B cell (primary cell): ENCODE measurements around the gene SLC22A2. TPM values are rescaled to one million over a fixed set of nuclear protein-coding genes. Genes with fewer than 3 reads are reported as not detected.

Experiments used
- ATAC-seq: fragments of 200-7000 bp; cut with Tn5 transposase; one replicate; pipeline ENCODE4 v1.10.0; 2021; ENCODE audit warnings: low read depth, mild to moderate bottlenecking, moderate number of reproducible peaks, moderate library complexity
- CTCF ChIA-PET: fragments of 350-600 bp; sonication (Branson Sonifier 250); formaldehyde crosslinking; loops from one replicate; lab custom pipeline; 2021; ENCODE audit warnings: antibody characterized with exemption, inconsistent platforms; lab: Charles Lee
- POLR2A ChIA-PET: fragments of 350-600 bp; sonication (Branson Sonifier 250); formaldehyde crosslinking; loops from one replicate; lab custom pipeline; 2021; ENCODE audit warnings: antibody characterized with exemption; lab: Charles Lee
- DNase-seq: peaks from one replicate; pipeline ENCODE4 v3.0.0; 2013
- H2AFZ ChIP-seq: 2 replicates; pipeline ENCODE4 v1.6.1; 2012; ENCODE audit warnings: mild to moderate bottlenecking, low read depth, low read length; ENCODE audit not compliant: insufficient read depth, poor library complexity, severe bottlenecking
- H3K27ac ChIP-seq, 2 donors: 1 replicate in 1 of 2; 2 replicates in 1 of 2; pipeline ENCODE4 v1.5.1; 2012 to 2013; ENCODE audit warnings: low read length in 2 of 2, mild to moderate bottlenecking in 2 of 2, moderate library complexity in 1 of 2
- H3K27me3 ChIP-seq, 4 experiments: fragments of 200-600 bp in 1 of 4; sonication (generic) in 1 of 4; replicated peaks in 1 of 4; 1 replicate in 2 of 4; 2 replicates in 2 of 4; pipeline versions ENCODE4 v1.6.1 to v1.7.0; 2013 to 2016; ENCODE audit warnings: low read length in 3 of 4, mild to moderate bottlenecking in 2 of 4, mixed read lengths in 1 of 4, moderate library complexity in 1 of 4; ENCODE audit not compliant: insufficient read depth in 4 of 4, control insufficient read depth in 3 of 4; ENCODE audit errors: control extremely low read depth in 1 of 4
- H3K36me3 ChIP-seq, 2 experiments: replicated peaks in 1 of 2; 1 replicate in 1 of 2; 2 replicates in 1 of 2; pipeline versions ENCODE4 v1.6.1 to v1.7.1; 2013; ENCODE audit warnings: low read length in 1 of 2; ENCODE audit not compliant: insufficient read depth in 2 of 2, control insufficient read depth in 1 of 2; ENCODE audit errors: control extremely low read depth in 1 of 2, extremely low read depth in 1 of 2
- H3K4me1 ChIP-seq, 2 donors: fragments of 200-600 bp in 1 of 2; sonication (generic) in 1 of 2; 1 replicate in 1 of 2; 2 replicates in 1 of 2; pipeline versions ENCODE4 v1.5.1 to v1.6.1; 2013 to 2017; ENCODE audit warnings: low read length in 2 of 2; ENCODE audit not compliant: control insufficient read depth in 2 of 2, insufficient read depth in 2 of 2
- H3K4me2 ChIP-seq: replicated peaks from 2 replicates; pipeline ENCODE3; 2012; ENCODE audit warnings: mild to moderate bottlenecking, low read depth, low read length; ENCODE audit not compliant: poor library complexity, severe bottlenecking
- H3K4me3 ChIP-seq, 5 experiments: fragments of 200-600 bp in 1 of 5; sonication (generic) in 1 of 5; 1 replicate in 3 of 5; 2 replicates in 2 of 5; pipeline versions ENCODE4 v1.5.1 to v1.7.0; 2011 to 2016; ENCODE audit warnings: low read length in 4 of 5, mild to moderate bottlenecking in 4 of 5, low read depth in 2 of 5, control low read depth in 1 of 5, moderate library complexity in 1 of 5; ENCODE audit not compliant: insufficient read depth in 1 of 5; ENCODE audit errors: control extremely low read depth in 1 of 5, extremely low read depth in 1 of 5
- H3K79me2 ChIP-seq: fragments of 200-600 bp; sonication (generic); one replicate; pipeline ENCODE4 v1.6.0; 2016; ENCODE audit warnings: low read length; ENCODE audit not compliant: control insufficient read depth, insufficient read depth
- H3K9ac ChIP-seq: fragments of 200-600 bp; sonication (generic); 2 replicates; pipeline ENCODE4 v1.6.1; 2017; ENCODE audit warnings: mild to moderate bottlenecking, low read length, moderate library complexity
- H3K9me3 ChIP-seq, 3 donors: one replicate each; pipeline versions ENCODE4 v1.6.1 to v1.7.1; 2013; ENCODE audit warnings: low read length in 2 of 3; ENCODE audit not compliant: control insufficient read depth in 2 of 3, insufficient read depth in 1 of 3; ENCODE audit errors: control extremely low read depth in 1 of 3
- H4K20me1 ChIP-seq: 2 replicates; pipeline ENCODE4 v1.6.0; 2012; ENCODE audit warnings: mild to moderate bottlenecking, low read length; ENCODE audit not compliant: insufficient read depth, control insufficient read depth, poor library complexity, severe bottlenecking
- H3K27ac Mint-ChIP-seq: one replicate; pipeline ENCODE4 v1.8.0; 2021; ENCODE audit warnings: mixed read lengths
- H3K27me3 Mint-ChIP-seq: one replicate; pipeline ENCODE4 v1.8.0; 2021; ENCODE audit warnings: mixed read lengths
- H3K4me1 Mint-ChIP-seq: one replicate; pipeline ENCODE4 v1.8.0; 2021; ENCODE audit warnings: mixed read lengths
- H3K4me3 Mint-ChIP-seq: one replicate; pipeline ENCODE4 v1.8.0; 2021; ENCODE audit warnings: mixed read lengths
- H3K9me3 Mint-ChIP-seq: one replicate; pipeline ENCODE4 v1.8.0; 2022; ENCODE audit warnings: mixed read lengths; ENCODE audit not compliant: insufficient read depth
- CTCF ChIP-seq: fragments of 200-600 bp; IDR thresholded peaks from one replicate; pipeline ENCODE4 v1.8.0; 2022; ENCODE audit warnings: antibody characterized with exemption, mild to moderate bottlenecking
- EZH2 ChIP-seq: IDR thresholded peaks from 2 replicates; pipeline ENCODE4 v1.6.1; 2012; ENCODE audit warnings: borderline replicate concordance, low read depth, mild to moderate bottlenecking, moderate library complexity, low read length; ENCODE audit not compliant: insufficient read depth, poor library complexity, severe bottlenecking
- WGBS: methylation state at CpG from one replicate; pipeline ENCODE4 v1.1.5; 2013; ENCODE audit warnings: missing lambda C conversion rate; ENCODE audit not compliant: insufficient coverage; 5-methylcytosine and 5-hydroxymethylcytosine counted together
- intact Hi-C: fragments of 100-400 bp; cut with micrococcal nuclease; formaldehyde crosslinking; loops from one replicate; pipeline ENCODE4 v1.10.0; 2022
- polyA plus RNA-seq: library from polyadenylated mRNA; depleted of rRNA; stranded (reverse); fragments of >200 nt; gene quantifications from 2 replicates; pipeline ENCODE4 v1.2.3, GENCODE V29; 2012
- total RNA-seq, 2 donors: library from RNA; stranded (reverse); fragments of 120-200 nt in 1 of 2; gene quantifications; 1 replicate in 1 of 2; 2 replicates in 1 of 2; pipeline versions ENCODE4 v1.2.3 to v1.2.4, GENCODE V29; 2013 to 2022

Gene SLC22A2
- total and polyA plus RNA-seq, 2 donors (not counting 1 experiment from before 2014, with no cell fraction given) = not detected

GRCh38 chr6:160198606-160199211 lies 59.9 kb downstream of the SLC22A2 start:
- Histone ChIP-seq H3K79me2 (no peaks in the 10 kb centered on the region), H3K4me3 (no peak overlapping the region), H3K36me3 (no peaks in the 10 kb centered on the region), H3K4me1 (no peaks in the 10 kb centered on the region), H2AFZ (no peak overlapping the region), H3K4me2 (no peak overlapping the region), H3K27ac (no peak overlapping the region), H3K9ac (no peak overlapping the region), H3K27me3 (no peaks in the 10 kb centered on the region), H4K20me1 (no peaks in the 10 kb centered on the region), H3K9me3 (peaks cover 0 to 5% (median 4%) of the 10 kb centered on the region in 3 donors)
- no peak overlapping the region for H3K4me3 Mint-ChIP-seq
- DNase-seq = no peak
- no CpG with 5 or more reads among the region's 3 CpGs for WGBS
- intact Hi-C loops = no loop called here
- peaks cover 16% of the 10 kb centered on the region for H3K9me3 Mint-ChIP-seq
- POLR2A ChIA-PET = no interaction called here
- TF ChIP-seq CTCF = no peak
- TF ChIP-seq EZH2 = no peak
- ATAC-seq = no peak
- peaks cover 11% of the 10 kb centered on the region for H3K27me3 Mint-ChIP-seq
- H3K27ac Mint-ChIP-seq = no peak overlapping the region
- CTCF ChIA-PET = no interaction called here
- H3K4me1 Mint-ChIP-seq = no peaks in the 10 kb centered on the region

GRCh38 chr6:160197662-160198061 lies 61.0 kb downstream of the SLC22A2 start:
- peaks cover 0 to 13% (median 4%) of the 10 kb centered on the region in 3 donors for H3K9me3 ChIP-seq
- Mint-ChIP-seq H3K27me3 (peaks cover 11% of the 10 kb centered on the region), H3K9me3 (peaks cover 21% of the 10 kb centered on the region), H3K4me3 (no peak overlapping the region), H3K27ac (no peak overlapping the region), H3K4me1 (no peaks in the 10 kb centered on the region)
- no peaks in the 10 kb centered on the region for H3K36me3 ChIP-seq
- H2AFZ ChIP-seq = no peak overlapping the region
- H4K20me1 ChIP-seq = no peaks in the 10 kb centered on the region
- no peak for TF ChIP-seq EZH2
- TF ChIP-seq CTCF = no peak
- POLR2A ChIA-PET = no interaction called here
- H3K4me1 ChIP-seq = no peaks in the 10 kb centered on the region
- intact Hi-C loops = no loop called here
- CTCF ChIA-PET = no interaction called here
- no peak overlapping the region for H3K27ac ChIP-seq
- DNase-seq (no peak), ATAC-seq (no peak)
- H3K4me2 ChIP-seq = no peak overlapping the region
- no peak overlapping the region for H3K4me3 ChIP-seq
- H3K27me3 ChIP-seq = no peaks in the 10 kb centered on the region
- no peaks in the 10 kb centered on the region for H3K79me2 ChIP-seq
- H3K9ac ChIP-seq = no peak overlapping the region
